Astrocyte of the hippocampus (primary cell): ENCODE results near the gene TMEM131.

Experiments used
- DNase-seq: peaks from one replicate; pipeline ENCODE4 v3.0.0; 2011; ENCODE audit warnings: low read depth, low spot score

Gene TMEM131

DNA sequence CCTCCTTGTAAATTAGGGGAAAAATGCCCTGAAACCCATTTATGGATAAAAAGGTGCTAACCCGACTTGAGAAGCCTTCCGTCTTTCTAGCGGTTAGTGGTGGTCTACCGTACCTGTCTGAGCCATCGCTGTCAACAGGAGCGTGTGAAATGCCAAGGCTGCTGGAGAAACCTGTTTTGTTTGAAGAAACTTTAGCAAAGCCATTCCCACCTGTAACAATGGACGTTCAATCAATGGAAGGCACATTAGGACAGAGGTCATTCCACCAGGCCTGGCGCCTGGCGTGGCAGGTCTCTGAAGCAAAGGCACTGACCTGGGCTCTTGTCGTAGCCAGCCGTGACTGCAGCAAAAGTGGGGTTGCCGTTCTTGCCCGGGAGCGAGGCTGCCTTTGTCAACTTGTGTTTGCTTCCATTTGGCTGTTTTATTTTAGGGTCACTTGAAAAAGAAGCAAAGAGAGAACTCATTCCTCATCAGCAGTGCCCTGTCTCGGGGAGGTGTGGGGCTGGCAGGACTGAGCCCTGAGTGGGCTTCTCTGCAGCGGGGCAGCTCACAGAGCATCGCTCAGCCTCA, 235.2 kb downstream of the TMEM131 start:
- DNase-seq = no peak

DNA sequence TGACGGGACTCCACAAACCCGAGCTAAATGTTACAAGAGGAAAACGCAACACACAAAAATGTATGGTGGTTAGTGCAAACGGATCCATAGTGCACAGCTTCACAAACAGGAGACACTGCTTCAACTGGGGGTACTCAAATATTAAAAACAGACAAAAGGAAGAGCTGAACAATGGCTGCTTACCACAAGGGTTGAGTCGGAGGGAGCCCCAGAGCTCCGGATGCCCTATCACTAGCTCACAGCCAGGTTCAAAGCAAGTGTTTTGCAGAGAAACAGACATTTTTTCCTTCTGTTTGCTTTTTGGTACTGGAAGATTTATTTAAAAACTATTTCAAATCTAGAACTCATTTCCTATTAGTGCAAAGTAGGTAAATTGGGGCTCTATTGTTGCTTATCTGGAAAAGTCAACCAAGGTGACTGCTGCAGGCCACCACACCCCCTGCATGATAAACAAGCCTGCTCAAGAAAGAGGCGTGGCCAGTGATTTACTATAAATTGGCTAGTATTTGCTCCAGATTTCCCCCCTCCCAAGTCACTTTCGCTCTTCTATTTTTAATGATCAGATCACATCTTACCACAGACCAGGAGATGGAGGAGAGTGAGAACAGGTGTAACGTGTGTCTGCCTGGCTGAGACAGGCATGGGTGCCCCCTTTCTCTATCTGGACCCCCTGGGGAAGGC, 235.9 kb downstream of the TMEM131 start:
- DNase-seq = no peak

DNA sequence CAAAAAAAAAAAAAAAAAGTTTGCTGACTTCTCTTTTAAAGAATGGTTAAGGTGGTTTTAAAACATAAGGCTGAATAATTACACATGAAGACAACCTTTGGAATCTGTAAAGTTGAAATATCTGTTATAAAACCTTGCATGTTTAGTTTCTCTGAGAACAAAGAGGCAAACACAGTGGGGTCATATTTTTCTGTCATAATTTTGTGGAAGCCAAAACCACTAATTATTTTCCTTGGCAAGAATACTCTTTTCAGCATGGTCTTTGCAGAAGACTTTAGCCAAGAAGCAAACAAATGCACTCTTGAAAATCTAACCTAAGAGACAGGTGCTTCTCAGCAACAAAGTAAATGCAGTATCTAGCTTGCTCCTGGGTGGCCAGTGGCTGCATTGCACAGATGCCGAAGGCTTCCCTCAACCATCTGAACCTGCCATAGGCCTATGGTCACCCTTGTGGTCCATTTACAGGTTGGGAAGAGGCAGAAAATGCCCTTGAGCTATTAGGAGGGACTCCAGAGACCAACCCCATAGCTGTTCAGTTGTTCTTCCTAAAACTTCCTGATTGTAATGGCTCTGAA, 237.5 kb downstream of the TMEM131 start:
- DNase-seq = no peak

DNA sequence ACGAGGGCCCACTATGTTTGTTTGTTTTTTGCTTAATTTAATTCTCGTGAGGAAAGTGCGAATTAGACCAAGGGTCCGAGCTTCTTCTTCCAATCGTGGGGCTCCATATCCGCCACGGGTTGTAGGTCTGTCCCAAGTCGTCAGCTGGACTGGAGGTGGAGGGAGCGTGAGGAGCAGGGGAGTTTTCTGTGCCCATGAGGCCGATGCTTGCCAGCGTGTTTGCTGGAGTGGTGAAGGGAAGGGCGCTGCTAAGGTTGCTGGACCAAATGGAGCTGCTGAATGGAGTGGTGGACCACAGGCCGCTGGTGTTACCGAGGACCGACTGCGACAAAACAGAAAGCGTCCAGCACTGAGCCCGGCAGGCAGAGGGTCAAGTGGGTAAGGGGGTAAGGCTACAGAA, 238.7 kb downstream of the TMEM131 start:
- no peak for DNase-seq

DNA sequence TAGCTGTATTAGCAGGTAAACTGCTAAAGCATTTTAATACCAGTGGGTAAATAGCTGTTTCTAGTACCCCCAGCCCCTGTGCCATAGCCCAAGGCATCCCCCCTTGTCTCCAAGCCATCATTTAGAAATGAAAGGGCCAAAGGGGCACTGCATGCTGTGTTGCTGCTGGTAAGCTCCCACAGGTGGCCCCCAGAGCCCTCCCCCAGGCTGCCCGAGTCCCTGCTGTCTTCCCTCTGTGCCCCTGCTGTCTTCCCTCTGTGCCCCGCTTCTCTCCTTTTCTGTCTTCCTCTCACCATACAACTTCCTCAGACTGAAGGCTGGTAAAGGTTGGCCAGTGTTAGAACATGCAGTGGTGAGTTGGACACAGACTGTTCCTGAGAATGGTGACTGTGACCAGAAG, 240.3 kb downstream of the TMEM131 start:
- no peak for DNase-seq

DNA sequence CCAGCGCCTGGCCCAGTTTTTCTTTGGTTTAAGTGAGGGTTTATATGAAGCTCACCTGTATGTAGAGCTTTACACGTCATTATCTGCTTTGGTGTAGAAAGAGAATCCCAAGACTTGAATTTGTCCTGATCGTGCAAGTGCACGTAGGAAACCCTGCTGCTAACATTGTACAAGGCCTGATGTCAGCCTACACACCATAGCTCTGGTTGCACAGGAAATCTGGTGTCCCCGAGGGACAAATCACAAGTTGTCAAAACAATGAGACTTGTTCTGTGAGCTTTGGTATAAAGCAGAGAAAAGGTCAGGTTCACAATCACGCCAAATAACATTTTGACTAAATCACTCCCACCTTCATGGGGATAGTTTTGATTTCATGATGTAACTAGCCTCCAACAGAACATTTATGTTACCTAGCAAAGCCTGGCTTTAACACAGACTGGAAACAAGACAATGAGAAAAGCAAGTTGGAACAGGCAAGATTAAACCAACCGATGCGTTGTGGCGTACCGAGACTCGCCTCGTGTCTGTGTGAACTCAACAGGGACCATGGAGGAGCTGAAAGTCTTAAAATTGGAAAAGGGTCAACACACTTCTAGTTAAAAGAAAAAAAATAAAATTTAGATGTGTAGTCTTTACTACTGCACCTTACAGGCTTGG, 240.9 kb downstream of the TMEM131 start:
- no peak for DNase-seq

DNA sequence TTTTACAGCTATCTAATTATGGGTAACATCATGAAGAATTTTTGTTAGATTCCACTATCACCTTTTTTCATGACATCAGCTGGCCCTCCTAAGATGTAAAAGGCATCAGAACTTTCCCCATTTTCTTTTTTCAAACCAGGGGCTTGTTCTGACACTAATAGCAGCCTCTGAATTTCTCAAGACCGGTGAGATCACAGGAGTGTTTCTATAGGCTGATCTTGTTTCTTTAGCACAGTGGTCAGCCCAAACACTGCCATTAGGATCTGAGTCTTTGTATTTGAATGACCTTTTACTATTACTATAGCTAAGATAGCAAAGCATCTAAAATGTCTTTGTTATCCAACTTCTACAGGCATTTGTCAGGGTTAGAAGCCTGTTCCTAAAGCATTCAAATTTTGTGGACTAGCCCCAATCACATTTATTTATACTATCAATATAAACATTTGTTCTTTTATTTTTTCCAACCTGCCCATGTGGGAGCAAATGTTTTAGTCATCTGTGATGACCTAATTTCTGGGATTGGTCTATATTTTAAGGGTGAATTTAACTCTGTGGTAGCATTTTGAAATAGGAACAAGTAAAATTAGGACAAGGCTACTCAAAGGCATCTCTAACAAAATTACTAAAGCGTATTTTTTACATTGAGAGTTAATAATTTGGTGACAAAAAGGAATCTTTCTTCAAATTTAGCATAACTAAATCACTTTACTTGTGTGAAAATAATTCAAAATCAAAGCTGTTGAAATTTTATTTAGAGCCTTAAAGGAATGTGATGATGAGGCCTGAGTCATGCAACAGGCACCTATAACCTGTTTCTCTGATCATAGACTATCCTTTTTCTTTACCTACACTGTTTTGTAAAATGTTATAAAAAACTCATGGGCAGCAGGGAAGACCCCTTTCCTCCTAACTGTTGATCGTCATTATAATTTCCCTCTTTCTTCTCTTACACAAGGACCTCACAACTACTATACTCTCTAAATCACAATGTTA, 243.1 kb downstream of the TMEM131 start:
- DNase-seq = no peak

DNA sequence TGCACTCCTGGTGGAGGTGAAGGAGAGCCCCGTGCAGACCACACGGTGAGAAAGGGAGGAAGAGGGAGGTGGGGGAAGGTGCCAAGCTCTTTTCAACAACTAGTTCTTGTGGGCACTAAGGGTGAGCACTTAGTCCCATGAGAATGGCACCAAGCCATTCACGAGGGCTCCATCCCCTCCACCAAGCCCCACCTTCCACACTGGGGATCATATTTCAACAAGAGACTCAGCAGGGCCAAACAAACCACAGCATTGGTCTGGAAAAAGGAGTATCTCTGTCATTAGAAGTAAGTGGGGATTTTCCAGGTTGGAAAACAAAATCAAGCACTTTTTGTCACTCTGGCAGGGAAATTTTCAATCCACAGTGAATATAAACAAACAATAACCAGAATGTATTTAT, 244.0 kb downstream of the TMEM131 start:
- DNase-seq = peak; percentile 70

DNA sequence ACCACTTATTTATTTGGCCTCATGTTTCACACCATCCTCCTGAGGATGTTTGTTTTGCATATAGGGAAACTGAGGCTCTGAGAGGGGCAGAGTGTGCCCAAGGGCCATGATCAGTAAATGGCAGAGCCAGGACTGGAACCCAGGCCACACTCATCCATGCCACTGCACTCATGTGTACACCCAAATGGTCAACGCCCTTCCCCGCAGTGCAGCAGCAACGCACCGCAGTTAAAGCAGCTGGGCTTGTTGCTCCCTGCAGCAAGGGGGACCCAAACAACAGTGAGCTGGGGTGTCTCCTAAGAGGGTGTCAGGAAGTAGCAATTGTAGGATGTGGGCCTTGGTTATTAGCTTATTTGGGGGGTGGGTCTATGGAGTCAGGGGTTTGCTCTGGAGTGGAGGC, 245.7 kb downstream of the TMEM131 start:
- no peak for DNase-seq

DNA sequence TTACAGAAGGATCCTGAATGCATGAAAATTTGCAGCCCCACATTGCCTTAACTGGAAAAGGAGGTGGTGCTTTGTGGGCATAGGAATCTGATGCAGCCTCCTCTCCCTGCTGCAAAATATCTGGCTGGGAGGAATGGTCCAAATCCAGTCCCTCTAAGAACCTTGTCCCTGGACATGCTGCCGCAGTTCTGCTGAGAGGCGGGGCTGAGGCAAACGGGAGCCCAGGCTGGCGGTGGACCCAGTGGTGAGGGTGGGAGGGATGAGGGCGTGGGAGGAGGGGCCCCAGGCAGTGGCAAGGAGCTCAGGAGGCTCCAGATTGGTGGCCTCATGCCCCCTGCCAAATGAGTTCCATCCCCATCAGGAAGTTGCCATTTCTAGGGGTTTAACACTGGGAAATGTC, 246.2 kb downstream of the TMEM131 start:
- no peak for DNase-seq

DNA sequence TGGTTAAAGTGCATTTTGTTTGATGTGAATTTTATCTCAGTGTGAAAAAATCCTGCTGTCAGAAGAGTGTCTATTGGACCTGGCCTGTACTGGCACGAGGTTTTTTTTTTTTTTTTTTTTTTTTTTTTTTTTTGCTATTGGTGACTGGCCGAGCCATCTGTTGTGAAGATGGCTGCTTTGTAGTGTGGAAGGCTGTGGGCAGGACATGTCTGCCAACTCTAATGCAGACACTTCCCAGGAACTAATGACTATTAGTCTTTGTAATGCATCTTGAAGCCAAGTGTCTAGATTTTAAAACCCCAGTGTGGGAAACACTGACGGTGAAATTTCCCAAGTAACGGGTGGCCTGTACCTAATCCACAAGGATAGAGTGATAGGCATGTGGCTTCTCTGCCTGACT, 248.0 kb downstream of the TMEM131 start:
- DNase-seq = peak; percentile 61

DNA sequence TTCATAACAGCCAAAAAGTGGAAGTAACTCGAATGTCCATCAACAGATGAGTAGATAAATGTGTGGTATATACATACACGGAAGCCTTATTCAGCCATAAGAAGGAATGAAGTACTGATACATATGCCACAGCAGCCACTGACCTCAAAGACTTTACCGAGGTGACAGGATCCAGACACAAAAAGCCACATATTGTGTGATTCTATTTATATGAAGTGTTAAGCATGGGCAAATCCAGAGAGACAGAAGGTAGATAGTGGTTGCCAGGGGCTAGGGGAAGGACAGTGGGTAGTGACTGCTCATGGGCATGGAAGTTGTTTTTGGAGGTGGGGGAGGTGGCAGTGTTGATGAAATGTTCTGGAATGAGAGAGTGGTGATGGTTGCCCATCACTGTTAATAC, 248.5 kb downstream of the TMEM131 start:
- DNase-seq = no peak

DNA sequence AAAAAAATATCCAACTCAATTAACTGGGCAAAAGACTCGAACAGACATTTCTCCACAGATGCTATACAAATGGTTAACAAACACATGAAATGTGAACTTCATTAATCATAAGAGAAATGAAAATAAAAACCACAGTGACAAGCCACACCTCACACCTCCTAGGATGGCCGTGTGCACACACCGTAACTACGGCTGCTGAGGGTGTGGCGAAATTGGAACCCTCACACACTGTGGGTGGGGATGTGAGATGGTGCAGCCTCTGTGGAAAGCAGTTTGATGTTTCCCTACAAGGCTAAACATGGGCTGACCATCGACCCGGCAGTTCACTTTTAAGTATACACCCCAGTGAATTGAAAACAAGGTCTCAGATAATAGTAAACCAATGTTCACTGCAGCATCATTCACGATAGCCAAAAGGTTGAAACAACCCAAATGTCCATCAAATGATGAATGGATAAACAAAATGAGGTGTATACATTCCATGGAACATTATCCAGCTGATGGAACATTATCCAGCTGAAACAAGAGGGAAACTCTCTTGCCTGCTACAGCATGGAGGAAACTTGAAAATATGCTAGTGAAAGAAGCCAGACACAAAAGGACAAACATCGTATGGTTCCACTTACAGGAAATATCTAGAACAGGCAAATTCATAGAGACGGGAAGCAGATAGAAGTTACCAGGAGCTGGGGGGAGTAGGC, 250.1 kb downstream of the TMEM131 start:
- DNase-seq = no peak

DNA sequence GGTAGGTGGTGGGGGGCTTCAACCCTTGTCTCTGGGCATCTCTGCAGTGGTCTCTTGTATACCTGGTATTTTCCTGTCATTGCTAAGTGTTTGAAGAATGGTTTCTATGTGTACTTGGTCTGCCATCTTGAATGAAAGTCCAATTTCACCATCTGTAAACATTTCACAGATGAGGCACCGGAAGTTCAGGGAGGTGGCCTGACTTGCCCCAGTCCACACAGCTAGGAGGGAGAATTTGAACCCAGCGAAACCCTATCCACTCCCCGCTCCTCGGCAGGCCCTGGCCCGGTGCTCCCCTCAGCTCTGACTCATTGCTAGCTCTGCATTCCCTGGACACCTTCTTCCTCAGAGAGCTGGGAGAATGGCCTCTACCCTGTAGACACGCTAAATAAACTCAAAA, 251.8 kb downstream of the TMEM131 start:
- DNase-seq = no peak

DNA sequence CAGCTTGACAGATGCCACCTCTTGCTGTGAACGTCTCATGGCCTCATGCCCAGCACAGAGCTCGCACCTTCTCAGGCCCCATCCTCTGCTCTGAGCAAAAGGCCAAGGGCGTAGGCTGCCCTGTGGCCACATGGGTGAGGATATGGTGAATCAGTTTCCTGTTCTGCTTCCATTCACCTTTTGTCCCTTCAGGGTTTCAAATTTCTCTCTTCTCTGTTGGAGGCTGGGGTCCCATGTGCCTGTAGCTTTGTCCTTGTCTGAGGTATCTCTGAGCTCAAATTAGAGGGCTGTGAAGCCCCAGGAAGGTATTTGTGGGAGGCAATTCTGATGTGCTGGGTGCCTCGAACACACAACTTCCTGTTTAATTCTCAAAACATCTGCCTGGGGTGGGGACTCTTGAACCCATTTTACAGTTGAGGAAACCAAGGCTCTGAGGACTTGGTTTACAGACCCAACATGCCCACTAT, 253.3 kb downstream of the TMEM131 start:
- DNase-seq = no peak

DNA sequence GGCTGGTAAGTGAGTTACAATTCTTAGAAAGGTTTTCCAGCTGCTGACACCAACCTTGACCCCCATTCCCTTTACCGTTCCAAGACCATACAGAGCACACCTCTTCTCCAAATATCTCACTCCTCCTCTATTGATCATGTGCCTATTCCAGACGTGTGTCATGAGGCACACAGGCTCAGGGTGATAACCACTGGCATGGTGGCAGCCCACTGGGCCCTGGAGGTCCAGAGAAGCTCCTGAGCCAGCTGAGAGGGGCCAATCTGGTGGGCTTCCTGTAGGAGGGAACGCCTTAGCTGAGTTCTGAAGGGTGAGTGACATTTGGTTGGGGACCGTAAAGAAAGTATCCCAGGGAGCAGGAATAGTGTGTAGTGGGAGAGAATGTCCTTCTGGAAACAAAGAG, 254.1 kb downstream of the TMEM131 start:
- DNase-seq = no peak

DNA sequence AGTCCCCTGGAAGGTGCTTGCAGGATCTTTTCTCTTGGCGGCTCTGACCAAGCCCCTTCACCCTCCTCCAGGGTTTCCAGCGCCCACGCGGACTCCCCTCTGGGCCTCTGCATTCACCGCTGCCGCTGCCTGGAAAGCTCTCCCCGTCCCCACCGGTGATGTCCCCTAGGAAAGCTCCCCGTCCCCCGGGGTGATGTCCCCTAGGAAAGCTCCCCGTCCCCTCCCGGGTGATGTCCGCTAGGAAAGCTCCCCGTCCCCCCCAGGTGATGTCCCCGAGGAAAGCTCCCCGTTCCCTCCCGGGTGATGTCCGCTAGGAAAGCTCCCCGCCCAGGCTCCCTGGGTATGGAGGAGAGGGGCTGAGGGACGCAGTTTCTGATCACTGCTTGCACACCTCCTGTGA, 254.5 kb downstream of the TMEM131 start:
- no peak for DNase-seq

DNA sequence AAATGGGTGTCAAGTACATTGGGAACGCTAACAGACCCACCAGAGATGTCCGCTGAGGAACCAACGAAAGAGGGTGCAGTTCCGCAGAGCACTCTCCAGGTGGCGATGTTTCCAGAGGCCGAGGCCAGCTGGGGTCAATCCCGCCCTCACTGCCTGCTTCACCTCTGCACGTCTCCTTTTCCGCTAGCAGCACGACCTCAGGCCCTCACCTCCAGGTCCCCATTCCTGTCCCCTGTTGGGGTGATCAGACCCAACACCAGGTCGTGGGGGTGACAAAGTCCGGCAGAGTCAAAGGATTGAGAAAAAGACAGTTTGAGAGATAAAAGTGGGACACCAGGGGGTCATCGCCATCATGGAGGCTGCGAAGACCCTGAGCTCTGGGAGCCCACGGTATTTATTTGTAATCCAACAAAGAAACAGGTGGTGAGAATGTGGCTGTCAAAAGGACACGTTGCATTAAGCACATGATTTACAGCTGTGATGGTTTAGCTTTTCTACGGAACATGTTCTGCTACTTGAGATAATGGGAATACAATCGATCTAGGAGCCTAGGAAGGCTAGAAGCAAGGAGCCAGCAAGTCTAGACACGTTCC, 255.1 kb downstream of the TMEM131 start:
- peak; percentile 33 for DNase-seq

DNA sequence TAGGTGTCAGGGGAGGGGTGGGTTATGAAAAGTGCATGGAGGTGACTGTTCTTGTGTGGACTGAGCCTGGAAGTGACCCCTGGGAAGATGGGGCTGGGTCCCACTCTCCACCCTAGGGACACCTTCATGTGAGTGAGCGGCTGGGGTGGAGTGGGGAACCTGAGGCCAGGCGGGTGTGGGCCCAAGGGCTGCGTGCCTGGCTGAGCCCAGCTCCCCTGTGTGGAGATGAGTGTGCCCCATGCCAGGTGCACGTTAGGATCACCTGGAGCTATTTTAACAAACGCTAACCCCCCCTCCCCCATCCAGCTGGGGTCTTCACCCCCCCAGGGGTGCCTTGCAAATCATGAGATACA, 255.9 kb downstream of the TMEM131 start:
- DNase-seq = no peak

DNA sequence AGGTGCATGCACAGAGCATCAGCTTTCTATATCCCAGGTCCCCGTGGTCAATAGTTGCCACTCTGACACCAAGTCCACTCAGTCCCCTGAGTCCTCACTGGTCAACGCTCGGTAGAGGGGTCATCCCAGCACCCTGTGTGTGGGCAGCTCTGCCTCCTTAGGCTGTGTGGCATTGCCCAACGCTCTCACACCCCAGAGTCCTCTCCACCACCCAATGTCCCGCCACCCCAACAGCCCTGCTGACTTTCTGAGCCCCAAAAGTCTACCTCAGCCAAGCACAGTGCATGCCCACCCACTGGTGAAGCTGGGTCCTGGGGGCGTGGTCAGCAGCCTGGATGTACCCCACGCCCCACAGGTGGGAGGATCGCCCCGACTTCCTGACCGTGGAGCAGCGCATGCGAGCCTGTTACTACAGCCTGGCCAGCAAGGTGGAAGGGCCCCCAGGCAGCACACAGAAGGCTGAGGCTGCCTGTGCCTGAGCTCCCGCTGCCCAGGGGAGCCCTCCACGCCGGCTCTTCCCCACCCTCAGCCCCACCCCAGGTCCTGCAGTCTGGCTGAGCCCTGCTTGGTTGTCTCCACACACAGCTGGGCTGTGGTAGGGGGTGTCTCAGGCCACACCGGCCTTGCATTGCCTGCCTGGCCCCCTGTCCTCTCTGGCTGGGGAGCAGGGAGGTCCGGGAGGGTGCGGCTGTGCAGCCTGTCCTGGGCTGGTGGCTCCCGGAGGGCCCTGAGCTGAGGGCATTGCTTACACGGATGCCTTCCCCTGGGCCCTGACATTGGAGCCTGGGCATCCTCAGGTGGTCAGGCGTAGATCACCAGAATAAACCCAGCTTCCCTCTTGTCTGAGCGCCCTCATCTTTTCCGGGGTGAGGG, 256.5 kb downstream of the TMEM131 start:
- no peak for DNase-seq
